HS-27A (cell line): ENCODE measurements around the gene ANXA8.

Source experiments
- DNase-seq: peaks from one replicate; pipeline ENCODE4 v3.0.0-alpha.2; 2012; ENCODE audit warnings: low read depth, missing footprints

Gene ANXA8

DNA sequence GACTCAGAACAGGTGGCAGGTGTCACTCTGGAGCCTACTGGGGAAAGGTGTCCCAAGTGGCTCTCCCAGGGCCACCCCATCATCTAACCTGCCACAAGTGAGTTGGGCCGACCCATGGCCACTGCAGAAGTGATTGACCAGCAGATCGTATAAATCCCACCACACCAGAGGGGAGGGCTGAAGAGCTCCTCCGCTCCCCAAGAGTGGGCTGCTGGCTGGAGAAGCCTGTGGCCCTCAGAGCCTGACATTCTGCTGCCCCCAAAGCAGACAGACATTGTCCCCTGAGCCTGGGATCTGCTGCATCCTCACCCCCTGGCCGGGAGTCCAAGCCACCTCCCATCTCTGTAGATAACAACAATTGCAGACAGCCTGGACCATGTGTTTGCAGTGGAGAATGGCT lies 36.7 kb downstream of the ANXA8 start:
- no peak for DNase-seq

DNA sequence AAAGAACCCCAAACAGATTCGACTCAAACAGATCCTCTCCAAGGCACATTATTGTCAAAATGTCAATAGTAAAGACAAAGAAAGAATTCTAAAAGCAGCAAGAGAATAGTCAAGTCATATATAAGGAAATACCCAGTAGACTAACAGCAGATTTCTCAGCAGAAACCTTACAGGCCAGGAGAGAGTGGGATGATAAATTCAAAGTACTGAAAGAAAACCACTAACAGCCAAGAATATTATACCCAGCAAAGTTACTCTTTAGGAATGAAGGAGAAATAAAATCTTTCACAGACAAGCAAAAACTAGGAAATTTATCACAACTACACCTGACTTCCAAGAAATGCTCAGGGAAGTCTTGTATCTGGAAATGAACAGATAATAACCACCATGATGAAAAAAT lies 38.2 kb downstream of the ANXA8 start:
- DNase-seq: no peak

DNA sequence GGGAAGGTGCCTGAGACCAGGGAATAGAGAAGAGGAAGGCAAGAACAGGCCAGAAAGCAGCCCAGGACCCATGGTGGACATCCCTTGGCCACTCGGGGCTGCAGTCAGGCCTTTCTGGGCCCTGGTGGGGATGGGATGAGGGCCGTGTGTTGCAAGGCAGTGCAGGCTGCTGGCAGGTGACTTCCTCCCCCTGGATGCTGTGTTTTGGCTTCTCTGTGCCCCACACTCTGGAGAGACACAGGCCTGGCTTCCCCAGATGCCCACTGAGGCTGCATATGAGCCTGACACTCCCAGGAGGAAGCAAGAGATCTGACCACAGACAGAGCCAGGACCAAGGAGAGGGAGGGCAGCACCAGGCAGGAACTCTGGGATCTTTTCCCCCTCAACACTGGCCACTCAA lies 39.9 kb downstream of the ANXA8 start:
- no peak for DNase-seq

DNA sequence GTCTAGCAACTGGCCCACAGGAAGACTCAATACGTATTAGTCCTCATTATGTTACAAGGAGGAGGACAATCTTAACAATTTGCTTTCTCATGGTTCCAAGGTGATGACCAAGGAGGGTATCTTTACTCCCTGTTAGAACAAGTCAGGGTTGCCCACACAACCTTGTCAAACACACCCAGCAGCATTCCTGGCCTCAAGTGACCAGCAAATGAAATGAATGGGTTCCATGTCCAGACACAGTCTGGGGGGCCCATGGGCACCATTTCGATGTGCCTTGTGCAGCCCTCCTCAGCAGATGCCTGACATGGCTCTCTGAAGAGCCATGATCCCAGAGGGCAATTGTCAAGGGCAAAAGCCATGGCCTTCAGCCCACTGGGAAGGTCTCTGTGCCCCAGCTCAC lies 40.8 kb downstream of the ANXA8 start:
- DNase-seq: no peak

DNA sequence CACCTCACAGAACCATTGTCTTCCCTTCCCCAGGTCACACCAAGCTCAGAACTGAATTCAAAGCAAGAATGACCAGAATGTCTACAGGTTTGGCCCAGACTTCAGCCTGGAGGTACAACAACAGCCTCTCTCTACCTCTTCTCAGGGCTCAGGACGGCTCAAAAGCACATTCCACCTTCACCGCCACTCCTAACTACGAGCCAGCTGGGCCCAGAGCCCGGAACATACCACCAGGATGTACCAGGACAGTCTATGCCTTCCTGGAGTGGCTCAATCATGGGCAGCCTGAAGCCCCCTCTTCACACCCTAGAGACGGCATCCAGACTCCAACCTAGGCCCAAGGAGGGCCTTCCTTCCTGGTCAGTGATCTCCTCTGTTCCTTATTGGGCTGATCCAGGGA lies 41.6 kb downstream of the ANXA8 start:
- DNase-seq: no peak

DNA sequence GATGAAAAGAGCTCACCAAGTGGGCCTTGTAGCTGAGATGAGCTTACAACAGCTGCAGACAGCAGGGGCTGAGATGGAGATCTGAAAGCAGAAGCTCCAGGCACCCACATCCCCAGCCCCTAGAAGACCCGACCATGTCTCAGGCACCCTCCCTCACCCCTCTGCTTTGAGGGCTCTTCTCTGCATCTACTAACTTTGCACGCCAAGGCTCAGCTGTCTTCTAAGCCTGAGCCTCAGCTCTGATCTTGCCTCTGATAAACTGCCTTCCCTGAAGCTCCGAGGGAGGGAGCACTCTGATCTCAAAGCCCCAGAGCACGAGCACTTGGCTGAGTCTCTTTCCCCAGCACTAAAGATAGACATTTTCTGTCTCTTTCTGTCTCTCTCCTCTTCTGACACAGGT lies 42.0 kb downstream of the ANXA8 start:
- DNase-seq: no peak

DNA sequence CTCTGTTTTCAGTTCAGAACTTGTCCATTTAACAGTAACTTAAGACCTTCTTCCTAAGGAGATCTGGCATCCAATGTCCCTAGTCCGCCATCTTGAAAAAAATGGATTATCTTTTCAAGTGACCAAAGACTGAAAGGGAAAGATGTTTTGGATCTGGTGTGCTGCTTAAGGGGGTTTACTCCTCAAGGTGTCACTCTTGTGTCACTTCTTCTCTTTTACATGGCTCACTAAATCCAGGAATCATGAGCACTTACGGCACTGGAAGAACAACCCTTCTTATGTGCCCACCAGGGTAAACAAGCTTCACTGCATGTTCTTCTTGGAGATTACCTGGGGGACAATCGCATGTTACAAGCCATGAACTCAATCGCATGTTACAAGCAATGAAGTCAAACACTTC lies 43.7 kb downstream of the ANXA8 start:
- DNase-seq: no peak

DNA sequence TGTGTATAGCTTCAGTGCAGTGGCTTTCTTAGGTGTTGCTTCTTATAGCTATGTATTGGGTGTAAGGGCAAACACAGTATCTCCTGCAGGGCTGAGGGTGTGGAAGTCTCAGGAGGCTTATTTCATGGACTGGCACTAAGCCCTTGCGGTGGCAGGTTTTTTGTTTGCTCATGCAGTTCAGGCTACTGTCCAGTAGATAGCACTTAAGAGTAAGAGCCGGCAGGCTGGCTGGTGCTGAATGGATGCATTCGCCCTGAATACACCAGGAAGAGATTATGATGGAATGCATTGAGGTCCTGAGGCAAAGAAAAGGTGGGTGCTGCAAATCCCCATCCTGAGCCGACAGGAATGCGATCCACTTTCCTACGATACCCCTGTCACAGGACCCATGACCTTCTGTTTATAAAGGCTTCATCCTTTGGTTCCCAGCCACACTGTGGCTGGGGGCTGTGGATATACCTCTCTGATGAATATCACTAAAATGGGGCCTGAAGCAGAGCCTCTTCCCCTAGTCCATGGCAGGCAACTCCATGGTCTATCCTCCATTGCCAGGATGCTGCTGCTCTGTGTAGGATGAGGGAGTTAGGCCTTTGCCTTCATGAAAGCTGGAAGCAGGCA lies 44.9 kb downstream of the ANXA8 start:
- no peak for DNase-seq

DNA sequence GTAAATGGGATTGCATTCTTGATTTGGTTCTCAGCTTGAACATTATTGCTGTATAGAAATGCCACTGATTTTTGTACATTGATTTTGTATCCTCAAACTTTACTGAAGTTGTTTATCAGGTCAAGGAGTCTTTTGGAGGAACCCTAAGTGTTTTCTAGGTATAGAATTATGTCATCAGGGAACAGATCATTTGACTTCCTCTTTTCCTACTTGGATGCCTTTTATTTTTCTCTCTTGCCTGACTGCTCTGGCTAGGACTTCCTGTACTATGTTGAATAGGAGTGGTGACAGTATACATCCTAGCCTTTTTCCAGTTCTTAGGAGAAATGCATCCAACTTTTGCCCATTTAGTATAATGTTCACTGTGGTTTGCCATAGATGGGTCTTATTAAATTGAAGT lies 48.8 kb downstream of the ANXA8 start:
- no peak for DNase-seq

DNA sequence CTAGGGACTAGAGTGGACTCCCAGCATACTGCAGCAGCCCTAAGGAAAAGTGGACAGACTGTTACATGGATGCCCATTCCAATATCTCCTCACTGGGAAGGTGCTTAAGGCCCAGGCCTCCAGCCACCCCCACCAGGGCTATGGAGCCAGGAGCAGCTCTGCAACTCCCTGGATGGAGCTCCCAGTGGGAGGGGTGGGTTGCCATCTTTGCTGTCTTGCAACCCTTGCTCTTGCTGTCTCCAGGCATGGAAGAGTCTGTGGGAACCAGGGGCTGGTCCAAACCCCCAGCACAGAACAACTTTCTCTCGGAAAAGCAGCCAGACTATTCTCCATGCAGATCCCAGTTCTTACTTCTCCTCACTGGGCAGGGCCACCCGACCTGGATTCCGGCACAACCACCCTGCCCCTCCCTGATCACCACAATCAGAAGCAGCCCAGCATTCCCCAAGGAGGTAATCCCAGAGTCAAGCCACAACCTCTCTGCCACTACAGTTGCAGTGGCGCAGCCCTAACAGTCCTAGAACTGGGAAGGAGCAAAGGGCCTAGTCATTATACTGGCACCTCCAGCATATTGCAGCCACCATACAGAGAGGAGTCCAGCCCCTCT lies 58.0 kb downstream of the ANXA8 start:
- DNase-seq: no peak

DNA sequence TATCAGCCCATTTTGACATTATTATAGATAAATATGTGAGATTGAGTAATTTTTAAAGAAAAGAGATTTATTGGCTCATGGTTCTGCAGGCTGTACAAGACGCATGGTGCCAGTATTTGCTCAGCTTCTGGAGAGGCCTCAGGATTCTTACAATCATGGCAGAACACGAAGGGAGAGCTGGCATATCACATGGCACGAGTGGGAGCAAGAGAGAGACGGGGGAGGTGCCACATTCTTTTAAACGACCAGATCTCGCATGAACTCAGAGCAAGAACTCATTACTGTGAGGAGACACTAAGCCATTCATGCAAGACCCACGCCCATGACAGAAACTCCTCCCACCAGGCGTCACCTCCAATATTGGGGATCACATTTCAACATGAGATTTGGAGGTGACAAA lies 59.7 kb downstream of the ANXA8 start:
- DNase-seq: no peak

DNA sequence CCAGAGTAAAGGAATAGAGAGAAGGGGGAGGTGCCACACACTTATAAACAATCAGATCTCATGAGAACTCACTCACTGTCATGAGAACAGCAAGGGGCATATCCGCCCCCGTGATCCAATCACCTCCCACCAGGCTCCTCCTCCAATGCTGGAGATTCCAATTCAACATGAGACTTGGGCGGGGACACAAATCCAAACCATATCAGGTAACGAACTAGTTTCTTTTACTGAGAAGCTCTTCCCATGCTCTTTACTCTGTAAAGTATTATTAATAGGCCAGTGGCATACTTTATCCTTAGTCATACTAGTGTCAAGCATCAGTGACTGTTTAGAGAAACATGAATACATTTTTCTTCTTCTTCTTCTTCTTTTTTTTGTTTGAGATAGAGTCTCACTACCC lies 60.4 kb downstream of the ANXA8 start:
- DNase-seq: no peak

DNA sequence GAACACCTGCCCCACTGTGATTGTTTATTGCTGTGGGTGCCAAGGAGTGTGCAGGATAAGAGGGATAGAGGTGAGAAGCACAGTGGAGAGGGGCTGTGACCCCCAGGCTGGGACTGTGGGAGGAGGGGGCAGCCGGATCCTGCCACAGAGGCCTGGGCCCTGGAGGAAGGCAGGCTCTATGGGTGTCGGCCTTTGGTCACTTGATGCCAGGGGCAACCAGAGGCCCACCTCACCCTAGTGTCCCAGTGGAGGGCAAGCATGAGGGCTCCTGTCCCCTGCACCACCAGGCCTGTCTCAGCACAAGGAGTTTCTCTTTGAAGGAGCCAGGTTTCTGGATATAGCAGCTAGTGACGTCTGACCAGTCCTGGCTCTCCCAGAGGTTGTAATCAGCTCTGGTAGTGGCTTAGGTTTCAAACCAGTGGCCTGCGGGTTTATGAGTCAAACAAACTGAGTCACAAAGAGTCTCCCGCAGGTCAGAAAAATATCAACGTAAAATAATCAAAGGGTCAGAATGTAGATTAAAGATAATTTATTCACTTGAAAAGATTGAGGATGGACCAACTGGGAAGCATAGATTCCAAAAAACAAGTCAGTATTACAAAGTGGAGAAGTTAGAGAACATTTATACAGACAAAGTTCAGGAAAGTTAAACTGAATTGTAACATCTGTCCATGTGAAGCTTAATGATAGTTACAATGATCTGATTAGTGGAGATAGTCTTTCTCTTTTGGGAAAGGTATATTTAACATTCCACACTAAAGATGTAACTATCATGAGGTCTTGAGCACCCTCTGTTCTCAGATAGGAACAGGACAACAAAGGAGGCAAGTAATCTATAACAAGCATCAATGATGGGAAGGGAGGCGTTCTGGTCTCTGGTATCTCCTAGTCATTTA lies 62.6 kb downstream of the ANXA8 start:
- no peak for DNase-seq

DNA sequence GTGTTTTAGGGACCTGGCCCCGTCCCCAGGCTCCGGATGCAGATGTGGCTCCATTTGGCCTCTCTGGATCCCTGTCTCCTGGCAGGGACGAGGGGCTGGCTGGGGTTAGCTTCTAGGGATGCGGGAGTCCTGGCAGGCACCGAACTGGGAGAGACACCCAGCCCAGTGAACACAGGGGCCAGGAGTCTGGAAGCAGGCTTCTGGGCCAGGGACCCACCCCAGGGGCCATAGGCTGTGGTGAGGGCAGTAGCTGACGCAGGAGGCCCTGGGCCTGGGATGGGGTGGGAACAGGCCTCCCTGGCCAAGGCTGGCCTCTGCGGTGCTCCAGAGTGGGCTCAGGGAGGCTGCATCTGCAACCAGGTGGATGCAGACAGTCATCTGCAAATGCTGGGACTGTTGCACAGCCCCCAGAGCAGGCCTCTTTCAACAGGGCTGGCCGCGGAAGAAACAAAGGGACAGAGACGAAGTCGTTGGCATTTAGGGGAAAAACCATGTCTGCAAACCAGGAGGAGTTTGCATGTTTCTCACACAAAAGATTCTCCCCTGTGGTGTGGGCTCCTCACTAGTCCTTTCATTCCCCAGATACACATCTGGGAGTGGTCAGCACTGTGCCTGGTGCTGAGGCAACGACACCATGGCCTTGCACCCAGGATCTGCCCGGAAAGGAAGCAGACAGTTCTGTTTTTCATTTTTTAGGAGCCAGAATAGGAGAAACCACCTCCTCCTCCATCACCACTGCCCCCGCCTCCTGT lies 63.4 kb downstream of the ANXA8 start:
- no peak for DNase-seq

DNA sequence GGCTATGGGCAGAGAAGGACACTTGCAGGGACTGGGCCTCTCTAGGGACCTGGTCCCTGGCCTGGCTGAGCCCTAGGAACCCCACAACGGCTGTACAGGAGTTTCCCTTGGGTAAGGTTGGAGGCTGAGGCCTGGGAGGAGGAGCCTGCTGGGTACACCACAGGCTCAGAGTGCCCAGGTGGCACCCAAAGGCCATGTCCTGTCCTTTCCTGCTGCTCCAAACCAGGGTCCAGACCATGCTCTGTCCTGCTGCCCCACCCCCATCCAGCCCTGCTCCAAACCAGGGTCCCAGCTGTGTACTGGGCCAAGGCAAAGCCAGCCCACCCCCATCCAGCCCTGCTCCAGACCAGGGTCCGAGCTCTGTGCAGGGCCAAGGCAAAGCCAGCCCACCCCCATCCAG lies 64.5 kb downstream of the ANXA8 start:
- no peak for DNase-seq

DNA sequence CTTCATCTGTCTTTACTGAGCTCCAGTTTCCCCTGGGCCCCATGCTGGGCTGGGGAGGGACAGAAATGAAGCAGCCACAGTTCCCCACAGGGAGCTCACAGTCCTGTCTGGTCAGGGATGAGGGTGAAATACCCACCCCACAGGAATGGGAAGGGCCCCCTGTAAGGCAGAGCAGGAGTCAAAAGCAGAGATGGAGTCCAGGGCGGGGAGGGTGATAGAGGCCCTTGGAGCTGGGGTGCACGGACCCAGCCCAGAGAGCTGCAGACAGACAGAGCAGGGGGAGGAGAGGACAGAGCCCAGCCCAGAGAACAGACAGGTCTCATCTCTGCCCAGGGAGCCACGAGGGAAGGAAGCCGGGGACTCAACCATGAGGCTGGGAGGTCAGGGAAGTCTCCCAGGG lies 64.9 kb downstream of the ANXA8 start:
- no peak for DNase-seq

DNA sequence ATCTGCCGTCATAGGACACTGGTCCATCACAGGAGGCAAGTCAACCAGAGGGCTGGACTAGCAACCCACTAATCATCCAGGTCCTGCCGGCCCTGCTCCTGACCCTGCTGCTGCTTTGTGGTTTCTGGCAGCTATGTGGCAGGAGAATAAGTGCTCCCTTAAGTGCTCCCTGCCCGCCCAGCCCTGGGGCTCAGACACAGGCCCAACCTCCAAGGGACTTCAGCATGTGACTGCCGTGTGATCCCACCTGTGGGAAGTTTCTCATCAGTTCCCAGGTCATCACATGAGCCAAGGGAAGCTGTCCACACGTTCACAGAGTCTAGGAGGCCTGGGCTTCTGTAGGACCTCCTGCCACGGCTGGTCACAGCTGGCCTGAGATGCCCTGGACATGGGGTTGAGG lies 65.6 kb downstream of the ANXA8 start:
- no peak for DNase-seq
